ENCODE measurements around the gene KCNJ15. TPM values are rescaled to one million over a fixed set of nuclear protein-coding genes. Genes with fewer than 3 reads are reported as not detected.

The KCNJ15 gene
- total and polyA plus RNA-seq, 2 of the 4 experiments (the other 2 are of a cell fraction) = under 0.01 to 0.07 TPM

DNA sequence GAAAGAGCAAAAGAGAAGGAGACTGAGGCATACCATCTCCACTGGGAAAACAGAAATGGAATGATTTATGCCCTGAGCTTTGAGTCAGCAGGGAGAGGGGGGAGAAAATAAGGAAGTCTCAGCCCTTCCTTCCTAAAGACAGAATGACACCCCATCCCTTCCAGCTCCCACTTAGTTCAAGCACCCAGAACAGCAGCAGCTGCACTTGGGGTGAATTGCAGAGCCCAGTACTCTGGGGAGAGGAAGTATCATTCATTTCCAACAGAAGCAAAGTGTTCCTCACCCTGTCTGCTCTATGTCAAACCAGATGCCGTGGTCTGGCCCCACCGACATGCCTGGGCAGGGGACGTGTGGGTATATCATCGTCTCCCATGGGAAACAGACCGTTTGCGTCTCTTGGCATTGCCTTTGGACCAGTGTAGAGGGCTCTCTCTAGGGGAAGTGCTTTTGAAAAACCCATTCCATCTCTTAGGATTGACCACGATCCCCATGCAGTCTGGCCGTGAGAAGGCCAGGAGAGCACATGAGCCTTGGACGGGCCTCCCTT is 1.1 kb upstream of the KCNJ15 start:
- no peak overlapping the region for H3K18ac ChIP-seq (ENCODE audit: low read depth, low read length)
- no peak overlapping the region for H3K9ac ChIP-seq (ENCODE audit: low read depth, low read length)
- ATAC-seq (ENCODE audit: low read depth) (no peak), DNase-seq (no peak)
- H2BK120ac ChIP-seq (ENCODE audit: low read depth, low read length) = no peak overlapping the region
- no peaks in the 10 kb centered on the region for H4K20me1 ChIP-seq (ENCODE audit: insufficient read depth, low read length)
- no TSS peak for BruUV-seq (replicated peaks)
- no peak overlapping the region for H2BK20ac ChIP-seq (ENCODE audit: low read depth, low read length)
- POLR2A ChIA-PET (ENCODE audit: unreplicated experiment) = no interaction called here
- TF ChIP-seq MXI1 (IDR thresholded peaks at IDR 0.05; ENCODE audit: borderline replicate concordance, low read depth, low read length) (no peak), SMC3 (IDR thresholded peaks at IDR 0.05; ENCODE audit: low read depth, low read length) (no peak), RAD21 (IDR thresholded peaks at IDR 0.05; ENCODE audit: low read length) (no peak), CHD1 (IDR thresholded peaks at IDR 0.05; ENCODE audit: low read depth, low read length) (no peak), MAFK (IDR thresholded peaks at IDR 0.05; ENCODE audit: low read depth, low read length) (no peak), NFE2L2 (IDR thresholded peaks at IDR 0.05; ENCODE audit: low read depth, low read length) (no peak), RCOR1 (IDR thresholded peaks at IDR 0.05; ENCODE audit: insufficient replicate concordance, low read length) (no peak), RFX5 (IDR thresholded peaks at IDR 0.05; ENCODE audit: low read depth, low read length) (no peak)
- TF ChIP-seq, protein P1, sequence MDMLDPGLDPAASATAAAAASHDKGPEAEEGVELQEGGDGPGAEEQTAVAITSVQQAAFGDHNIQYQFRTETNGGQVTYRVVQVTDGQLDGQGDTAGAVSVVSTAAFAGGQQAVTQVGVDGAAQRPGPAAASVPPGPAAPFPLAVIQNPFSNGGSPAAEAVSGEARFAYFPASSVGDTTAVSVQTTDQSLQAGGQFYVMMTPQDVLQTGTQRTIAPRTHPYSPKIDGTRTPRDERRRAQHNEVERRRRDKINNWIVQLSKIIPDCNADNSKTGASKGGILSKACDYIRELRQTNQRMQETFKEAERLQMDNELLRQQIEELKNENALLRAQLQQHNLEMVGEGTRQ (IDR thresholded peaks at IDR 0.05; ENCODE audit: low read depth, low read length) = no peak
- TF ChIP-seq, protein P2, sequence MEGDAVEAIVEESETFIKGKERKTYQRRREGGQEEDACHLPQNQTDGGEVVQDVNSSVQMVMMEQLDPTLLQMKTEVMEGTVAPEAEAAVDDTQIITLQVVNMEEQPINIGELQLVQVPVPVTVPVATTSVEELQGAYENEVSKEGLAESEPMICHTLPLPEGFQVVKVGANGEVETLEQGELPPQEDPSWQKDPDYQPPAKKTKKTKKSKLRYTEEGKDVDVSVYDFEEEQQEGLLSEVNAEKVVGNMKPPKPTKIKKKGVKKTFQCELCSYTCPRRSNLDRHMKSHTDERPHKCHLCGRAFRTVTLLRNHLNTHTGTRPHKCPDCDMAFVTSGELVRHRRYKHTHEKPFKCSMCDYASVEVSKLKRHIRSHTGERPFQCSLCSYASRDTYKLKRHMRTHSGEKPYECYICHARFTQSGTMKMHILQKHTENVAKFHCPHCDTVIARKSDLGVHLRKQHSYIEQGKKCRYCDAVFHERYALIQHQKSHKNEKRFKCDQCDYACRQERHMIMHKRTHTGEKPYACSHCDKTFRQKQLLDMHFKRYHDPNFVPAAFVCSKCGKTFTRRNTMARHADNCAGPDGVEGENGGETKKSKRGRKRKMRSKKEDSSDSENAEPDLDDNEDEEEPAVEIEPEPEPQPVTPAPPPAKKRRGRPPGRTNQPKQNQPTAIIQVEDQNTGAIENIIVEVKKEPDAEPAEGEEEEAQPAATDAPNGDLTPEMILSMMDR (conservative IDR thresholded peaks at IDR 0.05; ENCODE audit: low read depth, low read length) = no peak
- H3K23ac ChIP-seq (ENCODE audit: low read depth, low read length) = no peak overlapping the region
- no peak overlapping the region for H3K27ac ChIP-seq (ENCODE audit: insufficient read depth, low read length)
- peaks cover 7% of the 10 kb centered on the region for H3K4me1 ChIP-seq (ENCODE audit: control insufficient read depth, insufficient read depth, low read length)
- no peak overlapping the region; the same call in 1 of the 2 replicates for H2AK5ac ChIP-seq (ENCODE audit: low read depth, low read length)
- peaks cover 3% of the 10 kb centered on the region; the same call in 1 of the 2 replicates for H3K9me1 ChIP-seq (ENCODE audit: insufficient read depth, low read length)
- no peak overlapping the region for H3K4me2 ChIP-seq (ENCODE audit: low read depth, low read length)
- H3K4me3 ChIP-seq (ENCODE audit: insufficient read depth, low read depth, low read length) = no peak overlapping the region
- no CpG with 5 or more reads among the region's 9 CpGs for WGBS, 2 experiments (ENCODE audit: extremely low coverage in 2 of 2, insufficient read length in 1 of 2)
- no peak overlapping the region for H3K56ac ChIP-seq (ENCODE audit: extremely low read depth, insufficient read depth, low read length)
- H3K9me3 ChIP-seq (ENCODE audit: control insufficient read depth, insufficient read depth, low read length) = no peaks in the 10 kb centered on the region
- no peak overlapping the region for H2BK5ac ChIP-seq (ENCODE audit: low read depth, low read length, poor library complexity, severe bottlenecking)
- H3K4ac ChIP-seq (ENCODE audit: low read depth, low read length) = no peak overlapping the region
- no peak overlapping the region for H3K14ac ChIP-seq (replicated peaks; ENCODE audit: low read depth, low read length)
- no peak overlapping the region for H4K91ac ChIP-seq (ENCODE audit: insufficient read depth, low read depth, low read length)
- in situ Hi-C loops (cut with MboI; ENCODE audit: low sequenced_read_pairs) (no loop called here), intact Hi-C loops (cut with micrococcal nuclease) (no loop called here), dilution Hi-C loops (cut with HindIII; ENCODE audit: low sequenced_read_pairs, unreplicated experiment) (no loop called here)
- no peaks in the 10 kb centered on the region for H3K79me1 ChIP-seq (ENCODE audit: low read depth in 1 of 2, low read length in 2 of 2)
- no peaks in the 10 kb centered on the region for H3K27me3 ChIP-seq (ENCODE audit: control insufficient read depth, insufficient read depth, low read length)
- H2BK15ac ChIP-seq (ENCODE audit: low read depth, low read length) = peak overlapping the region; percentile 45; the same call in 1 of the 3 replicates
- no peak overlapping the region for H4K8ac ChIP-seq (ENCODE audit: low read depth in 2 of 2, low read length in 2 of 2)
- H2AK9ac ChIP-seq (replicated peaks; ENCODE audit: low read depth, low read length, poor library complexity) = no peak overlapping the region
- CTCF ChIA-PET = no interaction called here
- H3K36me3 ChIP-seq (ENCODE audit: control insufficient read depth, insufficient read depth, low read length) = no peaks in the 10 kb centered on the region
- no peak overlapping the region for H2AFZ ChIP-seq (replicated peaks; ENCODE audit: low read length, poor library complexity)
- H4K5ac ChIP-seq (ENCODE audit: low read depth, low read length) = no peak overlapping the region

All from IMR-90 (cell line).